HG03135 (cell line): Measurements from ENCODE around the gene CNTD1.

Experiments used
- ATAC-seq: cut with Tn5 transposase; IDR thresholded peaks from one replicate; pipeline ENCODE4 v1.9.1; 2021; ENCODE audit warnings: mild to moderate bottlenecking, moderate library complexity; ENCODE audit not compliant: unreplicated experiment

Gene CNTD1

DNA sequence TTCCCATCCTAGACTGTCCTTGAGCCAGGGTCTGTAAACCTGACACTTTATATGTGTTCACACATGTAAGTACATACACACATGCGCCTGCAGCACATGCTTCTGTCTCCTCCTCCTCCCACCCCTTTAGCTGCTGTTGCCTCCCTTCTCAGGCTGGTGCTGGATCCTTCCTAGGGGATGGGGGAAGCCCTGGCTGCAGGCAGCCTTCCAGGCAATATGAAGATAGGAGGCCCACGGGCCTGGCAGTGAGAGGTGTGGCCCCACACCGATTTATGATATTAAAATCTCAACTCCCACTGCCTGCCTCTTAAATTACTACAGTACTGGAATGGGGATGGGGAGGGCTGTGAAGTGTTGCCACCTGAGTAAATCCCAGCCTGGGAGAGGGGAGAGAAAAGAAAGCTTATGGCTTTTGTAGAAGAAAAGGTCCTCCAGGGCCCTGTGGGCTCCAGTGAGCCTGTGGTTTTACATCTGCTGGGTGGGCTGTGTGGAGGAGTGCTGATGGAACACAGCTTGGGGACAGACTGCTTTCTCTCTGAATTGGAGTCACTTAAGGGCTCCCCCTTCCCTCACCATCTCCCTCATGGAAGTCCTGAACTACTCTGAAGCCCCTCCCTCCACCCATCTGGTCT, 19.2 kb upstream of the CNTD1 start:
- no peak for ATAC-seq

DNA sequence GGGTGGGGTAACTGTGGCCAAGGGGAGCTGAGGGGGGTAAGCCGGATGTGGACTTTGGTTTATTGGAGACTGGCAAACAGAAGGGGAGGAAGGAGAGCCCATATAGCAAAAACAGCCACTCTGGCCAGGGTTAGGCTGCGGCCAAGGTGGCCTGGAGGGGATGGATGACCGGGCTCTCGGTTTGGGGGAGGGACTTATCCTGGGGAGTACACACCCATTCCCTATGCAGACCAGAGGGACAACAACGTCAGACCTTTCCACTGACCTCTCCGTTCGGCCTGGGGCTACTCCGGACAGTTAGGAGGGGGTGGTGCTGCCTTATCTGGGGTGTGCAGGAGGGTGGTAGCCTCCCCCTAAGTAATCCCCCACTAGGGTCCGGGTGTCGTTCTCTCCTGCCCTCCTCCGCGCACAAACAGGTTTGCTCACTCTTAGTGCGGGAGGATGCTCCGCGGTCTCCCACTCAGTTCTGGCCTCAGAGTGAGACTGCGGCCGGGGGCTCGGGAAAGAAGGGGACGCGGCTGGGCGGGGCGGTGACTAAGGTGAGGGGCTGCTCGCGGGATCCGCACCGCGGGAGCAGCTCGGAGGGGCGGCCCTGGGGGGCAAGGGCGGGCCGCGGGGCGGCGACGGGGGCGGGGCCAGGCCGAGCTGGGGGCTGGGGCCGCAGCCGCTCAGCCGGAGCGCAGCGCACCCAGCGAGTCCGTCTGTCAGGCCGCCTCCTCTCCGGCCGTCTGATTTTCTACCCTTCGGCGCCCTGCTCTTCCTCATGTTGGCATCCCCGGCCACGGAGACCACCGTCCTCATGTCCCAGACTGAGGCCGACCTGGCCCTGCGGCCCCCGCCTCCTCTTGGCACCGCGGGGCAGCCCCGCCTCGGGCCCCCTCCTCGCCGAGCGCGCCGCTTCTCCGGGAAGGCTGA, 18.5 kb upstream of the CNTD1 start, which contains the start of gene WNK4:
Gene WNK4, plus strand, starts transcription at position 675 of the 915 bp plus-strand sequence. Its CDS starts 89 bp downstream, at position 764.
- no peak for ATAC-seq

DNA sequence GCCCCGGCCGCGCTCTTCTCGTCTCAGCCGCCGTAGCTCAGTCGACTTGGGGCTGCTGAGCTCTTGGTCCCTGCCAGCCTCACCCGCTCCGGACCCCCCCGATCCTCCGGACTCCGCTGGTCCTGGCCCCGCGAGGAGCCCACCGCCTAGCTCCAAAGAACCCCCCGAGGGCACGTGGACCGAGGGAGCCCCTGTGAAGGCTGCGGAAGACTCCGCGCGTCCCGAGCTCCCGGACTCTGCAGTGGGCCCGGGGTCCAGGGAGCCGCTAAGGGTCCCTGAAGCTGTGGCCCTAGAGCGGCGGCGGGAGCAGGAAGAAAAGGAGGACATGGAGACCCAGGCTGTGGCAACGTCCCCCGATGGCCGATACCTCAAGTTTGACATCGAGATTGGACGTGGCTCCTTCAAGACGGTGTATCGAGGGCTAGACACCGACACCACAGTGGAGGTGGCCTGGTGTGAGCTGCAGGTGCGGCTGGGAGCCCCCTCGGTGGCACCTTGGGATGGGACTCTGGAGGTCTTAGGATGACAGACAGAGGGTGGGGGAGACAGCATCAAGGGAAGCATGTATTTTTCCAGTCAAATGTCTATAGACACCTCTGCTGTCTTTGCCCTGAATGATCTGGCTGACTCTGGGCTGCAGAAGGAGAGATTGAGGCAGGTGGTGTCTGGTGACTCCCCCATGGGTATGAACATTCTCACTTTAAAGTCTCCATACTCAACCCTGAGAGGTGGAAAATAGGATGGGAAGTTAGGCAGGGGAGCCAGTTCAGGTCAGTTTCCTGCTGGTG, 17.6 kb upstream of the CNTD1 start:
- ATAC-seq: no peak

DNA sequence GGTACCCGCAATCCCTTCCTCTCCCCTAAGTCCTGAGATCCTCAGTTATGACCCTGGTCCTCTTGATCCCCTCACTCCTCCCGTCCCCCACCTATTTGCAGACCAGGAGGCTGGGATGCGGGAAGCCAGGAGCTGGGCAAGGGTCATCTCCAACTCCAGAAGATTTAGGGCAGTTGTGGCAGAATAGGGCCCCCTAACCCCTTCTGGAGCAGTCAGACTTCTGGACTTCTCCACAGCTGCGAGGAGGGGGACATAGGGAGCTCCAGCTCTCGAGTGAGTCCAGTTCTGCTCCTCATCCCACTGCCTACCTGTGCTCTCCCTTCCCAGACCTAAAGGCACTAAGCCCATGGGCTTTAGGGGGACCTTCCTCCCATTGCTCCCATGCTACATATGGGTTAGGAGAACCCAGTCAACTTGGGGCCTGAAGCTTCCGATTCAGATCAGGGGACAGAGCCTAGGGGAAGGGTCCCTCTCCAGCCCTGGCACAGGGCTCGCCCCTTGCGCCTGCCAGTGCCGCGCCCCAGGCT, 17.0 kb upstream of the CNTD1 start:
- no peak for ATAC-seq

DNA sequence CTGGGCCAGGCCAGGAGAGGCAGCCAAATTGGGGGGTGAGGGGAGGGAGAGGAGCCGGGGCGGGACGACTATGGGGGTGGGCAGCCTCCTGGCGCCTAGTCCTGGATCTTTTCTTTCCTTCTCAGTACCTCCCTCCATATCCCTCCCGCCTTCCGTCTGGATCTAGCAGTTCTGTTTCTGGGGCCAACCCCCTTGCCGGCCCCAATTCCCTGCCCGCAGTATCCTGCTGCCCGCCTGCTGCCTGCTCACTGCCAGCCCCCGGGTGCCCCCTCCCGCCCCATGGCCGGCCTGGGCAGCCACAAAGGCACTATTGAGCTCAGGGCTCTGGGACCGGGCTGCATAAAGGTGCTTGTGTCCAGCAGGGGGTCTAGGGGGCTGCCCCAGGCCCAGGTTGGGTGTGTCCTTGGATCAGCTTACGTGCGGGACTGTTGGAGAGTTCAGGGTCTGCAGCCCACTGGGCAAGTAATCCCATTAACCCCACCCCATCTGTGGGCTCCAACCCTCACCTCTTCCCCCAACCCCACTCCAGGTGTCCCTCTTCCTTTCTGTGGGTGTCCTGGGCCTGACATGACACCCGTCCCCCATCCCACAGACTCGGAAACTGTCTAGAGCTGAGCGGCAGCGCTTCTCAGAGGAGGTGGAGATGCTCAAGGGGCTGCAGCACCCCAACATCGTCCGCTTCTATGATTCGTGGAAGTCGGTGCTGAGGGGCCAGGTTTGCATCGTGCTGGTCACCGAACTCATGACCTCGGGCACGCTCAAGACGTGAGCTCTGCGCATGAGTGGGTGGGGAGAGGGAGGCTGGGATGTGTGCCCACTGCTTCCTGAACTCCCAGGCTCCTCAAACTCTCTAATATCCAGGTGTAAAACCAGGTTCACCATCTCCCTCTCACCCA, 16.2 kb upstream of the CNTD1 start:
- no peak for ATAC-seq

DNA sequence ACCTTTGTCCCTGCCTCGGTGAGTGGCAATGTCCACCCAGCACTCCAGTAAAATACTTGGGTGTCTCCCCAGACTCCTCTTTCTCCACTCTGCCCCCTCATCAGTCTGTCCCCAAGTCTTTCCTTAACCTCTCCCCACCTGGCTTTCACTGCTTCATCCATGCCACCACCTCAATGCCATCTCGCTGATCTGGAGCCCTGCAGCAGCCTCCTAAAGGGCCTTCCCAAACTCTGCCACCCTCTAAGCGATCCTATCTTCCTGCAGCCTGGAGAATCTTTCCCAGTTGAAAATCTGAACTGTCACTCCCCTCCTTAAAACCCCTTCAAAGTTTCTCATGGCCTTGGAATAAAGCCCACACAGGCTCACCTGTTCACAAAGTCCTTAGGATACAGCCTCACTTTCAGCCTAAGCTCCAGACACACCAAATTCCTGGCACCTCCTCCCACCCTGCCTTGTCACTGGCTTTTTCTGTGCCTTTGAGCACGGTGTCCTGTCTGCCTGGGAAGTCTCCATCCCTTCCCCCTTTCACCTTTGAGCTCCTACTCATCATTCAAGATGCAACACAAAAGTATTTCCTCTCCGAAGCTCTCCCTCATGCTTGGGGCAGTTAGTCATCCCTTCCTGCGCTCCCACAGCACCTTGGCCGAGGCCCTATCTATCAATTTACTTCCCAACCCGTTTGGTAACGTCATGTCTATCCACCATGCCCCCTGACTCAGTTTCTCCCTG, 15.4 kb upstream of the CNTD1 start:
- ATAC-seq: no peak

DNA sequence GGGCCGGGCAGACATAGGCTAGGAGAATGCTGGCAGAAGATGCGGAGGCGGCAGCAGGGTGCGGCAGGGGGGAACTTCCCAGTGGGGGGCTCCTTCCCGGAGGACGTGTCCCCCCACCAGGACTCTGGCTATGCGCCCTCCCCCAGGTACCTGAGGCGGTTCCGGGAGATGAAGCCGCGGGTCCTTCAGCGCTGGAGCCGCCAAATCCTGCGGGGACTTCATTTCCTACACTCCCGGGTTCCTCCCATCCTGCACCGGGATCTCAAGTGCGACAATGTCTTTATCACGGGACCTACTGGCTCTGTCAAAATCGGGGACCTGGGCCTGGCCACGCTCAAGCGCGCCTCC, 14.9 kb upstream of the CNTD1 start:
- no peak for ATAC-seq

DNA sequence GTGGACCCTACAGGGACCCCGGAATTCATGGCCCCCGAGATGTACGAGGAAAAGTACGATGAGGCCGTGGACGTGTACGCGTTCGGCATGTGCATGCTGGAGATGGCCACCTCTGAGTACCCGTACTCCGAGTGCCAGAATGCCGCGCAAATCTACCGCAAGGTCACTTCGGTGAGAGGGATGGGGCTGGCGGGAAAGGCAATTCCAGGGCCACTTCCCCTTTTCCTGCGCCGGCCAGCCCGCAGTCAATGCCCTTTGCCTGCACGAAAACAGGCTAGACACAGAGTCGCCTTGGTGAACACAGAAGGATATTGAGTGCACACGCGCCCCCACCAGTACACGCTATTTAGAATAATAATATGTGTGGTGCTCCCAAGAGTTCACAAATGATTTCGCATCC, 14.3 kb upstream of the CNTD1 start:
- ATAC-seq: no peak

DNA sequence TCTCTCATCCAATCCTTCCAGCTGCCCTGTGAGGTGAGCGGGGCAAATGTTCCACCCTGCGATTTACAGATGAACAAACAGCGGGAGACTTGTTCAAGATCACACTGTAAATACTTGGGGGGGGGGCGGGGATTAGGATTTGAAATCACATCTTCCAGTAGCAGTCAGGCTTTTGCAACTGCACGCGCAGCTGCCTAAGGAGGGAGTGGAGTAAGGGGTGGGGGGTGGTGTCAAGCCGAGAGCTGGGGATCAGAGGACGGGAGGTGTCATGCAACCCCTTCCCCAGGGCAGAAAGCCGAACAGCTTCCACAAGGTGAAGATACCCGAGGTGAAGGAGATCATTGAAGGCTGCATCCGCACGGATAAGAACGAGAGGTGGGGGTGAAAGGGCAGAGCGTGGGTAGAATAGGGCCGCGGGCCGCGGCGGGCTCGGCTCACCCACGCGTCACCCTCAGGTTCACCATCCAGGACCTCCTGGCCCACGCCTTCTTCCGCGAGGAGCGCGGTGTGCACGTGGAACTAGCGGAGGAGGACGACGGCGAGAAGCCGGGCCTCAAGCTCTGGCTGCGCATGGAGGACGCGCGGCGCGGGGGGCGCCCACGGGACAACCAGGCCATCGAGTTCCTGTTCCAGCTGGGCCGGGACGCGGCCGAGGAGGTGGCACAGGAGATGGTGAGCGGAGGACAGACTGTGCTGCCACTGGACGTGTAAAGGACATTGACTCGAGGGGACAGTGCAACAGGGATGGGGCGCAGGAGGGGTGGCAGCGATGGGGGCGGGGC, 13.7 kb upstream of the CNTD1 start:
- no peak for ATAC-seq

DNA sequence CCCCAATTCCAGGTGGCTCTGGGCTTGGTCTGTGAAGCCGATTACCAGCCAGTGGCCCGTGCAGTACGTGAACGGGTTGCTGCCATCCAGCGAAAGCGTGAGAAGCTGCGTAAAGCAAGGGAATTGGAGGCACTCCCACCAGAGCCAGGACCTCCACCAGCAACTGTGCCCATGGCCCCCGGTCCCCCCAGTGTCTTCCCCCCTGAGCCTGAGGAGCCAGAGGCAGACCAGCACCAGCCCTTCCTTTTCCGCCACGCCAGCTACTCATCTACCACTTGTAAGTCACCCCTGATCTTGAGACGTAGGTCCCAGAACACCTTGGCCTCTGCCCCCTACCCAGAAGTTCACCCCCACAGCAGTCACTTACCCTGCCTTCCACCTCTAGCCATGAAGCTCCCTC, 11.4 kb upstream of the CNTD1 start:
- no peak for ATAC-seq

DNA sequence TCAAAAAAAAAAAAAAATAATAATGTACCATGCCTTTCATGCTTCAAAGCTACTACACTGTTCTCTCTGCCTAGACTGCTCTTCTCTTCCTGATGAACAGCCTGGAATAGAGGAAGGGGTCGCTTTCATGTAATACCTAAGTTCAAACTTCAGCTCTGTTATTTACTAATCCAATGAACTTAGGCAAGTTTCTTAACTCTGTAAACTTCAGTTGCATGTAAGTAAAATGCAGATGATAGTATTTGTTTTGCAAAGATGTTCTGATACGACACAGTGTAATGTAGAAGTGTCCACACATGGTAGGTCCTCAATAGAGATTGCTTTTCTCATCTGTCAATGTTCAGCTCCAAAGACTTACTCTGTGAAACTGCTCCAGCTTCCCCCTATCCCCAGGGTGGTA, 6.7 kb upstream of the CNTD1 start:
- no peak for ATAC-seq

DNA sequence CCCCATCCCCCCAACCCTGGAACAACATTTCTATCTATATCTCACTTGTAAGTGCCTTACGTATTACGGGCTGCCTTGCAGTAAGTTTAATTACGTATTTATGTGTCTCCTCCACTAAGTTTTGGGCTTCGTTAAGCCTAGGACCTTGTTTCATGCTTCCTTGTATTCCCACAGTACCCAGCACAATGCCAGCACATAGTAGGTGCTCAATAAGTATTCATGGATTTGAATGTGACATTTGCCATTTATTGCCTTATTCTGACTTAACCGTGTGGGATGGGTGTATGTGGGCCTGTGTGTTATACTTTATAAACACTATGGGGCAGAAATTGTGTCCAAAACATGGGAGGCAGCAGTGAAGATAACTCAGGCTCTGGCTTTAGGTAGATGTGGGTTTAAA, 6.1 kb upstream of the CNTD1 start:
- ATAC-seq: no peak

DNA sequence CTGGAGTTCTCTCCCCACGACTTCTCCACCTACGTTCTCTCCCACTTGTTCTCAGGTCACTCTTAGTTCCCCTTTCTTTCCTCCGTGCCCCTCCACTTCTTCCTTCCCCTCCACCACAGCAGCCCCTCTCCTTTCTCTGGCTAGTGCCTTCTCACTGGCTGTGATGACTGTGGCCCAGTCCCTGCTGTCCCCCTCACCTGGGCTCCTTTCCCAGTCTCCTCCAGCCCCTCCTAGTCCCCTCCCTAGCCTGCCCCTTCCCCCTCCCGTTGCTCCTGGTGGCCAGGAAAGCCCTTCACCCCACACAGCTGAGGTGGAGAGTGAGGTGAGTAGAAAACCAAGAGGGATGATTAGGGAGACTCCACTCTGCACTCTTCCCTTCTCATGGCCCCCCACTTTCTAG, 3.6 kb upstream of the CNTD1 start:
- ATAC-seq: no peak

DNA sequence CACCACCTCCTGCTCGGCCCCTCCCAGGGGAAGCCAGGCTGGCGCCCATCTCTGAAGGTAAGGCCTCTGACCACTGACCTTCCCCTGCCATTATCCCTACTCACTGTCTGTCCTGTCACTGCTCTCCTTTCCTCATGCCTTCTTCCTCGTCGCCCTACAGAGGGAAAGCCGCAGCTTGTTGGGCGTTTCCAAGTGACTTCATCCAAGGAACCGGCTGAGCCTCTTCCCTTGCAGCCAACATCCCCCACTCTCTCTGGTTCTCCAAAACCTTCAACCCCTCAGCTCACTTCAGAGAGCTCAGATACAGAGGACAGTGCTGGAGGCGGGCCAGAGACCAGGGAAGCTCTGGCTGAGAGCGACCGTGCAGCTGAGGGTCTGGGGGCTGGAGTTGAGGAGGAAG, 3.2 kb upstream of the CNTD1 start:
- no peak for ATAC-seq

DNA sequence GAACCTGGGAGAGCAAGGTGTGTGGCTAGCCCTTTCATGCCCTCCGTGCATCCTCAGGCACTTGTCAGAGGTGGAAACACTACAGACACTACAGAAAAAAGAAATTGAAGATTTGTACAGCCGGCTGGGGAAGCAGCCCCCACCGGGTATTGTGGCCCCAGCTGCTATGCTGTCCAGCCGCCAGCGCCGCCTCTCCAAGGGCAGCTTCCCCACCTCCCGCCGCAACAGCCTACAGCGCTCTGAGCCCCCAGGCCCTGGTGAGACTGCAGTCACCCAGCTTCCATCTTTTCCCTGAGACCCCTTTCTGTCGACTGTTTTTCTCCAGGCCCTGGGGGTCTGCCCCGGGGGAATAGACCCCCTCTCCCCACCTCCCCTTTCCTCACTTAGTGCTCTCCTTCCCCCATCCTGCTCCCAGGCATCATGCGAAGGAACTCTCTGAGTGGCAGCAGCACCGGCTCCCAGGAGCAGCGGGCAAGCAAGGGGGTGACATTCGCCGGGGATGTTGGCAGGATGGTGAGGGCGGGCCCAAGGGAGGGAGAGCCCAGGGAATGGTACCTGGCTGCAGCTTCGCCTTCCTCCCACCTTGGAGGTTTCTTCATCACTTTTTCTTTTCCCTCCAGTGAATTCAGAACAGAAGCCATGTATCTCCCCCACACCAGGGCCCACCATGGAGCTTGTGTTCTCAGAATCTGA, 2.4 kb upstream of the CNTD1 start:
- ATAC-seq: no peak

DNA sequence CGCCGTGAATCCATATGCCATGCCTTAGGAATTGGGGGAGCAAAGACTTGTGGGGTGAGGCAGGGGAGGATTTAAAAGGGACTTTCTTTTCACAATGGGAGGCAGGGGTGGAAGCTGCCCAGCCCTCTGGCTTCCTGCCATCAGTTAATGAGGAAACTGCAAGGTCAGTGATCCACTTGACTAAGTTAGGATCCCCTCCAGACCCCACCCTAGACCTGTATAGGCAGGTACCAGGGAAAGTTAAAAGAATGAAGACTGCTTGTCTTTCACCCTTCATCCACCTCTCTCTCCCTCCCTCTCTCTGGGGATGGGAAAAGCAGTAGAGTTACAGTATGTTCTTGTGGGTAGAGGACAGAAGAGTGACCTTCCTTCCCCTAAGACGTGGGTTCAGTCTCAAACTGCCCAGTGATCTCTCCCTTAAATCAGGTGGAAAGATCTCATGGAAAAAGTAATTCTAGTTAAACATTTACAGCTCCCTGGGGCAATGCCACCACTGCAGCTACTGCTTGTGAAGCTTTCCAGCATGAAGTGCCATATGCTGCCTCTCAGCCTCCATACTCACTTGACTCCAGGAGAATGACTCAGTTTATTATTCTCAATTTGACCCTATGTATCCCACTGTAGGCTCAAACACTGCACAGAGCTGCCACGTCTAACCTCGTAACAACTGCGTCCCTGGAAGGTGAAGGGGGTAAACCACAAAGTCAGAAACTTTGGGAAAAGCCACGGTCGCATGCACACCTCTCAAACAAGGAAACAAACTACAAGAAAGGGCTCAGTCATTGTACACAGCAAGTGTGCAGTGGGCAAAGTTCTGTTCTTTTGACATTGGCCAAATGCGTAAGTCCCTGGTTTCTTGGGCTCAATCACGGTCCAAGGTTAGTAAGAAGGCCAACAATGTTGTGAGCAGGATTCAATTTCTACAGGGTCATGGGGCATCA, 1.3 kb upstream of the CNTD1 start:
- no peak for ATAC-seq

DNA sequence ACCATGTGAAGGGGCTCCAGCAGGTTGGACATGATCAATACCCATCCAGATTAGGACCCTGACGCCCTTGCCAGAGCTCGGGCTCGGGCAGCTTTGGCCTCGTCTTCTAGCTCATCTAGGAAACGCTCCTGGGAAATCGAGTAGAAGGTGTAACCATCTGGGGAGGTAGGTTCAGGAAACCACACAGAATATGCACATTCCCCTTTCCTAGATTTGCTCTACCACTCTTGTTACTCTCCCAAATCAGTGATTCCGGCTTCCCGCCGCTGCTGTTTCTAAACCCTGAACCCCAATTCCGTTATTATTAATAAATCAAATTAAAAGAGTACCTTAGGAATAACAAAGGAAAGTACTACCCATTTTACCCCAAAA, 664 bp upstream of the CNTD1 start:
- ATAC-seq: no peak
